Heart right ventricle (tissue), 16 donors: Measurements from ENCODE around the gene INTS11. TPM values are rescaled to one million over a fixed set of nuclear protein-coding genes. Genes with fewer than 3 reads are reported as not detected.

Experiments
- ATAC-seq, 8 donors: fragments of 200-7000 bp; cut with Tn5 transposase; one replicate each; pipeline ENCODE4 v1.9.1; 2020; ENCODE audit warnings: mild to moderate bottlenecking in 8 of 8, moderate library complexity in 8 of 8, moderate number of reproducible peaks in 1 of 8
- DNase-seq, 2 donors: peaks; one replicate each; pipeline ENCODE4 v3.0.0-alpha.2; 2020
- H3K27ac ChIP-seq, 10 donors: fragments of 200-600 bp; sonication (generic) in 2 of 10; one replicate each; pipeline versions ENCODE4 v1.5.0 to v1.8.0; 2020 to 2022; ENCODE audit warnings: mild to moderate bottlenecking in 3 of 10
- H3K27me3 ChIP-seq, 7 donors: fragments of 200-600 bp; one replicate each; pipeline ENCODE4 v1.8.0; 2021 to 2022; ENCODE audit warnings: mild to moderate bottlenecking in 2 of 7
- H3K36me3 ChIP-seq, 9 donors: fragments of 200-600 bp; sonication (generic) in 1 of 9; one replicate each; pipeline versions ENCODE4 v1.5.0 to v1.8.0; 2020 to 2022; ENCODE audit warnings: mild to moderate bottlenecking in 2 of 9
- H3K4me1 ChIP-seq, 9 donors: fragments of 200-600 bp; sonication (generic) in 1 of 9; one replicate each; pipeline versions ENCODE4 v1.5.0 to v1.8.0; 2020 to 2022; ENCODE audit warnings: mild to moderate bottlenecking in 4 of 9
- H3K4me3 ChIP-seq, 10 donors: fragments of 200-600 bp; sonication (generic) in 2 of 10; one replicate each; pipeline versions ENCODE4 v1.5.0 to v1.8.0; 2020 to 2022; ENCODE audit warnings: mild to moderate bottlenecking in 7 of 10, moderate library complexity in 2 of 10
- H3K9me3 ChIP-seq, 11 donors: fragments of 200-600 bp in 10 of 11; sonication (generic) in 2 of 11; one replicate each; pipeline versions ENCODE4 v1.5.0 to v1.8.0; 2013 to 2022; ENCODE audit warnings: mild to moderate bottlenecking in 2 of 11, control low read depth in 1 of 11, moderate library complexity in 1 of 11
- CTCF ChIP-seq, 9 donors: fragments of 200-600 bp; sonication (generic) in 2 of 9; IDR thresholded peaks; one replicate each; pipeline versions ENCODE4 v1.5.0 to v1.8.0; 2021 to 2022; ENCODE audit warnings: antibody characterized with exemption in 9 of 9, mild to moderate bottlenecking in 5 of 9, moderate library complexity in 1 of 9
- WGBS, 2 donors: extraction: QIAGEN DNeasy Blood & Tissue Kit; methylation state at CpG; one replicate each; pipeline ENCODE4 v1.1.7; 2013; ENCODE audit warnings: inconsistent platforms in 1 of 2; 5-methylcytosine and 5-hydroxymethylcytosine counted together
- intact Hi-C, 10 donors: fragments of 100-400 bp; cut with DNase I; formaldehyde crosslinking; loops; one replicate each; pipeline versions ENCODE4 v1.11.1 to v1.14.2; 2022
- polyA plus RNA-seq, 2 donors: library from polyadenylated mRNA; stranded (reverse); fragments of 200-250 nt; gene quantifications; one replicate each; pipeline ENCODE4 v1.2.3, GENCODE V29; 2013
- total RNA-seq, 10 donors: library from RNA; stranded (reverse); fragmentation: NEBNext Ultra II Directional in 3 of 10; extraction: Animal tissue kit (Norgen Biotek cat#: 25700) in 3 of 10; gene quantifications; one replicate each; pipeline versions ENCODE4 v1.2.1 to v1.2.4, GENCODE V29; 2021 to 2023
- donor health status: Arrhythmogenic right ventricular cardiomyopathy.
- donor health status: ischemic (EF 13 %, LVEDD 7.1; RV severe dilation, severe dysfunction).
- donor health status: healthy with polysubstance abuse.
- donor health status: DM: no; HTN: yes; CAD: no.
- donor health status: DM: no; HTN: no; CAD: no.
- donor health status: ischemic (EF 25% LVEDD 6.9; RV normal size, moderate dysfunction).
- donor health status: ischemic (EF 25% LVEDD 5.7; RV mildly dilated, moderate dysfunction).
- donor health status: healthy.
- donor health status: DM: yes; HTN: yes; CAD: no.
- donor health status: Ischemic cardiomyopathy.
- donor health status: ischemic (EF 35%, LVEDD 5.7; RV mildly dilated, moderate dysfunction).
- donor health status: nonischemic (EF 11% LVEDD 7.7; RV severe dilation, severe dysfunction).
- donor health status: DM: yes; HTN: yes; CAD: no.
- donor health status: PGD.
- donor health status: ischemic (EF 29% LVEDD 5.4; RV normal size, mild dysfunction).
- donor health status: nonischemic (EF 23%, LVEDD 6.1; RV moderate dilation, normal function).

INTS11 gene
- total and polyA plus RNA-seq, 12 donors = 44.7 to 269 (median 57.4) TPM

DNA sequence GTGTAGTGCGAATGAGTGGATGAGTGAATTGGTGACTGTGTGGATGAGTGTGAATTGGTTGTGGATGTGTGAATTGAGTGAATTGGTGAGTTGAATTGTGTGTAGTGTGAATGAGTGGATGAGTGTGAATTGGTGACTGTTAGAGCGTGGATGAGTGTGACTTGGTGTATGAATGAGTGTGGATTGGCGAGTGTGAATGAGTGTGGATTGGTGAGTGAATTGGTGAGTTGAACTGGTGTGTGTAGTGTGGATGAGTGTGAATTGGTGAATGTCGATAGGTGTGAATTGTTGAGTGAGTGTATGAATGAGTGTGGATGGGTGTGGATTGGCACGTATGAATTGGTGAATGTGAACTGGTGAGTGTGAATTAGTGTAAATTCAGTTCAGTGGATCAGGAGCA is 42.9 kb upstream of the INTS11 start:
- H3K27me3 ChIP-seq = peaks cover 0 to 8% (median 0%) of the 10 kb centered on the region in 7 donors
- peaks cover 0 to 4% (median 0%) of the 10 kb centered on the region in 11 donors for H3K9me3 ChIP-seq
- no peak for DNase-seq
- H3K4me1 ChIP-seq = peaks cover 3 to 18% (median 10%) of the 10 kb centered on the region in 9 donors
- ATAC-seq = no peak
- intact Hi-C loops = no loop called here
- no peak overlapping the region for H3K27ac ChIP-seq
- 97% methylated on average over 5 of the region's 5 CpGs for WGBS, 2 donors
- no peak overlapping the region for H3K4me3 ChIP-seq
- no peak for TF ChIP-seq CTCF (IDR thresholded peaks at IDR 0.05)
- H3K36me3 ChIP-seq = peaks cover 0 to 2% (median 0%) of the 10 kb centered on the region in 9 donors

GRCh38 chr1:1366699-1367066 is 42.2 kb upstream of the INTS11 start:
- DNase-seq (no peak), ATAC-seq (no peak)
- no peak for TF ChIP-seq CTCF (IDR thresholded peaks at IDR 0.05)
- Histone ChIP-seq H3K4me3 (no peak overlapping the region), H3K27me3 (peaks cover 0 to 14% (median 0%) of the 10 kb centered on the region in 7 donors), H3K9me3 (peaks cover 0 to 4% (median 0%) of the 10 kb centered on the region in 11 donors), H3K36me3 (no peaks in the 10 kb centered on the region), H3K4me1 (peaks cover under 1 to 13% (median 6%) of the 10 kb centered on the region in 9 donors), H3K27ac (no peak overlapping the region)
- WGBS, 2 donors = 95 to 99% methylated on average over 3 of the region's 3 CpGs
- intact Hi-C loops = no loop called here

- Histone ChIP-seq H3K4me1 (peaks cover 0 to 13% (median 8%) of the 10 kb centered on the region in 9 donors), H3K27me3 (peaks cover 0 to 20% (median 0%) of the 10 kb centered on the region in 7 donors), H3K4me3 (no peak overlapping the region), H3K27ac (no peak overlapping the region), H3K9me3 (peaks cover 0 to 4% (median 0%) of the 10 kb centered on the region in 11 donors), H3K36me3 (no peaks in the 10 kb centered on the region)
- no peak for TF ChIP-seq CTCF (IDR thresholded peaks at IDR 0.05)
- no peak for ATAC-seq
- intact Hi-C loops = no loop called here
- WGBS, 2 donors = 82 to 89% methylated on average over 10 of the region's 10 CpGs
- no peak for DNase-seq
Measured at GRCh38 chr1:1365875-1366698, 41.6 kb upstream of the INTS11 start.

GRCh38 chr1:1364266-1364665 is 39.8 kb upstream of the INTS11 start:
- DNase-seq (no peak), ATAC-seq (no peak)
- Histone ChIP-seq H3K27ac (no peak overlapping the region), H3K4me3 (no peak overlapping the region), H3K4me1 (peaks cover 0 to 27% (median 8%) of the 10 kb centered on the region in 9 donors), H3K36me3 (no peaks in the 10 kb centered on the region), H3K9me3 (peaks cover 0 to 4% (median 0%) of the 10 kb centered on the region in 11 donors), H3K27me3 (peaks cover 0 to 36% (median 4%) of the 10 kb centered on the region in 7 donors)
- WGBS, 2 donors = 77 to 83% methylated on average over 14 of the region's 14 CpGs
- intact Hi-C loops = no loop called here
- no peak for TF ChIP-seq CTCF (IDR thresholded peaks at IDR 0.05)
